Measurements from ENCODE around the gene NOPCHAP1.

DNA sequence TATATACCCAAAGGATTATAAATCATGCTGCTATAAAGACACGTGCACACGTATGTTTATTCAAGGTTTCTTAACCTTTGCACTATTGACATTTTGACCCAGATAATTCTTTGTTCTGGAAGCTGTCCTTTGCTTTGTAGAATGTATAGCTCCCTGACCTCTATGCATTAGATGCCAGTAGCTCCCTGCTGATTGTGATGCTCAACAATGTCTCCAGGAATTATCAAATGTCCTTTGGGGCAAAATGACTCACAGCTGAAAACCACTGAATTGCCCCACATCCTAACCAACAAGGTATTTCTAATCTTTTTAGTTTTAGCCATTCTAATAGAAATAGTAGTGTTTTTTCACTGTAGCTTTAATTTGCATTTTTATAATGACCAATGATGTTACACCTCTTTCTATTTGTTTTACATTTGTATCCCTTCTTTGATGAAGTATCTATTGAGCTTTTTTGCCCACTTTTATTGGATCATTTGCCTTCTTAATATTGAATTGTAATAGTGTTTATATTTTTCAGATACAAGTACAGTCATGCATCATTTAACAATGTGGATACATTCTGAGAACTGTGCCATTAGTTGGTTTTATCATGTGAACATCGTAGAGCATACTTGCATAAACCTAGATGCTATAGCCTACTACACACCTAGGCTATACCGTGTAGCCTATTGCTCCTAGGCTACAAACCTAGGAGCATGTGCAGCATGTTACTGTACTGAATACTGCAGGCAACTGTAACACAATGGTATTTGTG, 10.4 kb upstream of the NOPCHAP1 start:
- TF ChIP-seq SP1 (IDR thresholded peaks at IDR 0.05; ENCODE audit: low read depth, low read length), result no peak
- no peak for TF ChIP-seq MYC (IDR thresholded peaks at IDR 0.05; ENCODE audit: insufficient read depth, insufficient read length, insufficient replicate concordance, low read length, severe bottlenecking)
- TF ChIP-seq ETV6 (conservative IDR thresholded peaks at IDR 0.05 in 1 of 2, IDR thresholded peaks at IDR 0.05 in 1 of 2; ENCODE audit: borderline replicate concordance in 1 of 2, low read depth in 1 of 2), result no peak
- no peak for TF ChIP-seq SMC3 (IDR thresholded peaks at IDR 0.05; ENCODE audit: borderline replicate concordance, low read length)
- TF ChIP-seq, protein P1, sequence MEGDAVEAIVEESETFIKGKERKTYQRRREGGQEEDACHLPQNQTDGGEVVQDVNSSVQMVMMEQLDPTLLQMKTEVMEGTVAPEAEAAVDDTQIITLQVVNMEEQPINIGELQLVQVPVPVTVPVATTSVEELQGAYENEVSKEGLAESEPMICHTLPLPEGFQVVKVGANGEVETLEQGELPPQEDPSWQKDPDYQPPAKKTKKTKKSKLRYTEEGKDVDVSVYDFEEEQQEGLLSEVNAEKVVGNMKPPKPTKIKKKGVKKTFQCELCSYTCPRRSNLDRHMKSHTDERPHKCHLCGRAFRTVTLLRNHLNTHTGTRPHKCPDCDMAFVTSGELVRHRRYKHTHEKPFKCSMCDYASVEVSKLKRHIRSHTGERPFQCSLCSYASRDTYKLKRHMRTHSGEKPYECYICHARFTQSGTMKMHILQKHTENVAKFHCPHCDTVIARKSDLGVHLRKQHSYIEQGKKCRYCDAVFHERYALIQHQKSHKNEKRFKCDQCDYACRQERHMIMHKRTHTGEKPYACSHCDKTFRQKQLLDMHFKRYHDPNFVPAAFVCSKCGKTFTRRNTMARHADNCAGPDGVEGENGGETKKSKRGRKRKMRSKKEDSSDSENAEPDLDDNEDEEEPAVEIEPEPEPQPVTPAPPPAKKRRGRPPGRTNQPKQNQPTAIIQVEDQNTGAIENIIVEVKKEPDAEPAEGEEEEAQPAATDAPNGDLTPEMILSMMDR (IDR thresholded peaks at IDR 0.05 in 2 of 3, conservative IDR thresholded peaks at IDR 0.05 in 1 of 3; ENCODE audit: control insufficient read depth in 2 of 3, extremely low read depth in 1 of 3, insufficient read depth in 1 of 3, low read depth in 3 of 3, low read length in 3 of 3), result no peak
- no peak for TF ChIP-seq FOXM1 (IDR thresholded peaks at IDR 0.05; ENCODE audit: low read depth, low read length)
- TF ChIP-seq, protein P2, sequence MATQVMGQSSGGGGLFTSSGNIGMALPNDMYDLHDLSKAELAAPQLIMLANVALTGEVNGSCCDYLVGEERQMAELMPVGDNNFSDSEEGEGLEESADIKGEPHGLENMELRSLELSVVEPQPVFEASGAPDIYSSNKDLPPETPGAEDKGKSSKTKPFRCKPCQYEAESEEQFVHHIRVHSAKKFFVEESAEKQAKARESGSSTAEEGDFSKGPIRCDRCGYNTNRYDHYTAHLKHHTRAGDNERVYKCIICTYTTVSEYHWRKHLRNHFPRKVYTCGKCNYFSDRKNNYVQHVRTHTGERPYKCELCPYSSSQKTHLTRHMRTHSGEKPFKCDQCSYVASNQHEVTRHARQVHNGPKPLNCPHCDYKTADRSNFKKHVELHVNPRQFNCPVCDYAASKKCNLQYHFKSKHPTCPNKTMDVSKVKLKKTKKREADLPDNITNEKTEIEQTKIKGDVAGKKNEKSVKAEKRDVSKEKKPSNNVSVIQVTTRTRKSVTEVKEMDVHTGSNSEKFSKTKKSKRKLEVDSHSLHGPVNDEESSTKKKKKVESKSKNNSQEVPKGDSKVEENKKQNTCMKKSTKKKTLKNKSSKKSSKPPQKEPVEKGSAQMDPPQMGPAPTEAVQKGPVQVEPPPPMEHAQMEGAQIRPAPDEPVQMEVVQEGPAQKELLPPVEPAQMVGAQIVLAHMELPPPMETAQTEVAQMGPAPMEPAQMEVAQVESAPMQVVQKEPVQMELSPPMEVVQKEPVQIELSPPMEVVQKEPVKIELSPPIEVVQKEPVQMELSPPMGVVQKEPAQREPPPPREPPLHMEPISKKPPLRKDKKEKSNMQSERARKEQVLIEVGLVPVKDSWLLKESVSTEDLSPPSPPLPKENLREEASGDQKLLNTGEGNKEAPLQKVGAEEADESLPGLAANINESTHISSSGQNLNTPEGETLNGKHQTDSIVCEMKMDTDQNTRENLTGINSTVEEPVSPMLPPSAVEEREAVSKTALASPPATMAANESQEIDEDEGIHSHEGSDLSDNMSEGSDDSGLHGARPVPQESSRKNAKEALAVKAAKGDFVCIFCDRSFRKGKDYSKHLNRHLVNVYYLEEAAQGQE (IDR thresholded peaks at IDR 0.05; ENCODE audit: low read depth, low read length), result no peak
